SH-SY5Y (cell line): ENCODE data around the gene ENTPD1.

ENCODE experiments used
- GATA2 ChIP-seq: IDR thresholded peaks from 2 replicates; pipeline ENCODE4 v1.6.1; 2011; ENCODE audit warnings: mild to moderate bottlenecking, low read depth, low read length
- GATA3 ChIP-seq: IDR thresholded peaks from 2 replicates; pipeline ENCODE4 v1.6.1; 2011; ENCODE audit warnings: low read depth, mild to moderate bottlenecking, low read length, moderate library complexity

GRCh38 chr10:95728526-95728925, 27.4 kb upstream of the ENTPD1 start:
- TF ChIP-seq GATA3 (no peak), GATA2 (no peak)
